ENCODE data around the gene SLC13A4.
"Not testable (repeated sequence)": the region's sequence is repeated elsewhere in the genome, so short reads cannot be mapped to it uniquely, and the experiment has no call there.

Gene SLC13A4, protein sequence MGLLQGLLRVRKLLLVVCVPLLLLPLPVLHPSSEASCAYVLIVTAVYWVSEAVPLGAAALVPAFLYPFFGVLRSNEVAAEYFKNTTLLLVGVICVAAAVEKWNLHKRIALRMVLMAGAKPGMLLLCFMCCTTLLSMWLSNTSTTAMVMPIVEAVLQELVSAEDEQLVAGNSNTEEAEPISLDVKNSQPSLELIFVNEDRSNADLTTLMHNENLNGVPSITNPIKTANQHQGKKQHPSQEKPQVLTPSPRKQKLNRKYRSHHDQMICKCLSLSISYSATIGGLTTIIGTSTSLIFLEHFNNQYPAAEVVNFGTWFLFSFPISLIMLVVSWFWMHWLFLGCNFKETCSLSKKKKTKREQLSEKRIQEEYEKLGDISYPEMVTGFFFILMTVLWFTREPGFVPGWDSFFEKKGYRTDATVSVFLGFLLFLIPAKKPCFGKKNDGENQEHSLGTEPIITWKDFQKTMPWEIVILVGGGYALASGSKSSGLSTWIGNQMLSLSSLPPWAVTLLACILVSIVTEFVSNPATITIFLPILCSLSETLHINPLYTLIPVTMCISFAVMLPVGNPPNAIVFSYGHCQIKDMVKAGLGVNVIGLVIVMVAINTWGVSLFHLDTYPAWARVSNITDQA

DNA sequence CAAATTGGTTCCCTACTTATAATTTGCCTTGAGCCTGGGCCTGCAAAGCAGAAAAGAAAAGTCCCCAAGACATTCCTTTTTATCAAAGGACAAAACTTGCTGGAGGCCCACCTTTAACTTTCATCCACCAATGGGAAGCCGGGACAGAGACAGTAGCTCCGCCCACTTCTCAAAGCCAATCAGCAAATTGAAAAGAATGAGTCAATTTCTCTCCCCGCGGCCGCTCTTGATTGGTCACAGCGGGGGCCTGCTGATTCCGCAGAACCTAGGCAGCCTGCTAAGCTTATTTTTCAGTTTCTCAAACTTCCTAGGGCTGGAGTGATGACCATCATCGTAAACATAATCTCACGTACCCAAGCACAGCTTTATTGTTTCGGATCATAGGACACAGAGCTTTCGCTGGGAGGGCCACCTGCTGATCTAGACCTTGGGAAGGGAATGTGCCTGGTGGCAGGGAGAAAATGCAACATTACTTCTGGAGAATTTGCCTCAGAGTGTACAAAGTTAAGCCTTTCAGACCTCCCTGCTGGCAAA is at the start of gene SLC13A4:
Gene SLC13A4, minus strand, starts transcription at position 51 of the 534 bp plus-strand sequence. CDS start 690 bp downstream, outside the sequence.
- no peak for DNase-seq

DNA sequence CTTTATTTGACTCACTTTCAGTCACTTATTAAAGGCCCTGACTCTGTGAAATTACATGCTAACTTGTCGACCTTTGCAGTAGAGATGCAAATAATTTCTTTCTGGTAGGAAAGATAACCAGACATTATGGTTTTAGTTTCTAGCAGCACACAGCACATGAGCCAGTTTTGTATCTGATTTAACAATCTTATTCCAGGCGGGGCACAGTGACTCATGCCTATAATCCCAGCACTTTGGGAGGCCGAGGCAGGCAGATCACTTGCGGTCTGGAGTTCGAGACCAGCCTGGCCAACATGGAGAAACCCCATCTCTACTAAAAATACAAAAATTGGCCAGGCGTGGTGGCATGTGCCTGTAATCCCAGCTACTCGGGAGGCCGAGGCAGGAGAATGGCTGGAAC is 47.9 kb upstream of the SLC13A4 start:
- not testable (repeated sequence) for DNase-seq

DNA sequence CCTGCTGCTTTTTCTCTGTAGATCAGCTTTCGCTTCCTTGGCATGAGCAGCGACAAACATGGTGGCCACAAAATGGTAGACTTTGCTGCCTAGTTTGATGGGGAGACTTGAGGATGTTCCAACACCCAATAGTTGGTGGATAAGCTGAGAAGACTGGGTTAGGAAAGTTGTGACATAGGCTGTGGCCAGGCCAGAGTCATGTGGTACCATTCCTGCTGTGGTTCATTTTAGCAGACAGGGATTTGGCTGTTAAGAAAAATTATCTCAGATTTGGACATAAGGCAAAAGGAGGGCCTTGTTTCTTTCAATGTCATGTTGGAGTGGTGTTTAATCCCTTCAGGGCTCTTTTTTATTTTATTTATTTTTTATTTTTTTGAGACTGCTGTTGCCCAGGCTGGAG is 47.2 kb upstream of the SLC13A4 start:
- no peak for DNase-seq

DNA sequence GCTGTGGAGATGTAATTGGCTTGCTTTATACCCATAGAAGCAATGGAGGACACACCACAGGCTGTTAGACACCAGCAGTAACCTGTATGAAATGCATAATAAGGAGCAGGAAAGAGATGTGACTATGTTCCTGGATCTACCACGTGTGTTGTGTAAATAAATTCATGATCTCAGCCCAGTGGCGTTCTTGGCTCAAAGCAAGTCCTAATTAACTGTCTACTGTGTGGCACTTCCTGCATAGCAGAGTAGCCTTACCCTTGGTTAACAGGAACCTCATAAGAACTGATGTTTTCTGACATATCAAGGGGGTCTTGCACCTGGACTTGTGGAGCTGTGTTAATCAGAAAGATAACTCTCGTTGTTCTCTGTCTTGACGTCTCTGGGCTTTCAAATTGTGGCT is 46.3 kb upstream of the SLC13A4 start:
- DNase-seq: no peak

DNA sequence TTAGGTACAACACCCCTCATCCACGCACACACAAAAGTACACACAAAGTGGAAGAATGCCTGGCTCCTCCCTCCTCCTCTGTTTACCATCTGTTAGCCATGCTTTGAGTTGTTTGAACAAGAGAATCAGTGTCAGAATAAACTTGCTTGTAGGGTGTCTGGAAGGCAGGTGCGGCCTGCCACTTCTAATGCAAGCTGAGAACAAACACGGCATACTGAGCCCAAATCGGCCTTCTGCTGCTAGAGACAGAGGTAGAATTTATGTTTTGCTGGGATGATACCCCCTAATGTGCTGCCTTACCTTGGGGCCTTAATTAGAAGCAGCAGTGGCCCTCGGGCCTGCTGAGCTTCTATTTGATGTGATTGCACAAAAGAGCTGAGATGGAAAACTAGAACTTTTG is 45.5 kb upstream of the SLC13A4 start:
- DNase-seq: no peak

DNA sequence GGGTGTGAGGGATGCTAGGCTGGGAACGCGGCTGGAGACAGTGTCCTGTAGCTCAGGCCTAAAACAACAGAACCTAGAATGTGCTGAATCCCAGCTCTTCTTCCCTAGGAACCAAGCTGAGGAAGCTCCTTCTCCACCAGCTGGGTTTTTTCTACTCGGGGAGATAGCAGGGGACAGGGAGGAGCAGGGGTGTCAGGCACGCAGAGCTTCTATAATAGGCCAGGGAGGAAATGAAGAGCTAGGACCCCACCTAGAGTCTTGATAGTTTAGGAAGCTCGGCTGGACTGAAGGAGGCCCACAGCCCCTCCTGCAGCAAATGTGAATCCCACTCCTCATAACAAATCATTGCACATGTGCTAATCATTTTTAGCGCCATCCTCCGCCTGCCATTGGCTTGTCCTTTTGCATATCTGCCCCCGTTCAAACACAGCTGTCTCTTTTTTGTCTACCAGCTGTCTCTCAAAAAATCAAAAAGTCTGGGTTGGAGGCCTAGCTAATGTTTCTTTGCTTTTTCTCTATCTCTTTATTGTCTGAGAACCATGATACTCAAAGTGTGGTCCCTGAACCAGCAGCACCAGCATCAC is 44.7 kb upstream of the SLC13A4 start:
- DNase-seq: no peak

DNA sequence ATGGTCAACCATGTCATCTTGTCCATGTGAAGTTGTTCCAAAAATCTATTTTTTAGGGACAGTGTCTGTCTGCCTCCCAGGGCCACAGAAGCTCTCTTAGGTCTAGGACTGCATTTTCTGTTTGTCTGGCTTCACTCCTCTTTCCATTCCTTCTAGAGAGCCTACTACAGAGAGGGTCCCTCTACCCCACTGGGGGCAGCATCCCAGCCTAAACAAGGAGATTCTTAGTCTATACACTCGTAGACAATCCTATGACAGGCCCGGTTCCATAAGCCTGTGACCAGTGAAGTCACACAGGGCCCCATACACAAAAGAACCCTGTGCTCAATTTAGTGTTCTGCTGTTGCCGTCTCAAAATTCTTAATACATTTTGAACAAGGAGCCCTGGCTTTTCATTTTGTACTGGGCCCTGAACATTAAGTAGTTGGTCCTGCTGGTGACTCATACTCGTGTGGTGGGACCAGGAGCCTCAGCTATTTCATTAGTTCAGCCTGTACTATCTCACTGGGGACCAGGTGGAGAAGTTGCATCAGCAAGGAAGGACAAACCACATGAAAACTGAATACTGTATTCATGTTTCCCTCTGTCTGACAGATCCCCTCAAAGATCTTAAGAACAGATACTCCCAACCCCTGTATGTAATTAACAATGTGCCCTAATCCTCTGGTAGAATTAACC is 44.1 kb upstream of the SLC13A4 start:
- DNase-seq: no peak

DNA sequence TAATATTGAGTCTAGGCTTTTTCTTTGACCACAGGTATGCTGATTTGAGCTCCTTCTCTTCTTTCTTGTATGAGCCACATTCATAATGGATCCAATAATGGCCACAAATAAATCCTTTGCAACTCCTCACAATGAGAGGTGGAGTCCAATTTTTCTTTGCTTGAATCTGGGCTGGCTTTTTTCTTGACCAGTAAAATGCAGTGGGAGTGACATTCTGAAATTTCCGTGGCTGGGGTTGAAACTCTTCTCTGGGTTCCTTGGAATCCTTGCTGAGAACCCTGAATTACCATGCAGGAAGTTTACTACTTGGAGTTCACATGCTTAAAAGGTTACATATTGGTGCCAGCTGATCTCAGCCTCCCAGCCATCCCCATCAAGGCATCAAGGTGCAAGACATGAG is 43.1 kb upstream of the SLC13A4 start:
- DNase-seq: no peak

DNA sequence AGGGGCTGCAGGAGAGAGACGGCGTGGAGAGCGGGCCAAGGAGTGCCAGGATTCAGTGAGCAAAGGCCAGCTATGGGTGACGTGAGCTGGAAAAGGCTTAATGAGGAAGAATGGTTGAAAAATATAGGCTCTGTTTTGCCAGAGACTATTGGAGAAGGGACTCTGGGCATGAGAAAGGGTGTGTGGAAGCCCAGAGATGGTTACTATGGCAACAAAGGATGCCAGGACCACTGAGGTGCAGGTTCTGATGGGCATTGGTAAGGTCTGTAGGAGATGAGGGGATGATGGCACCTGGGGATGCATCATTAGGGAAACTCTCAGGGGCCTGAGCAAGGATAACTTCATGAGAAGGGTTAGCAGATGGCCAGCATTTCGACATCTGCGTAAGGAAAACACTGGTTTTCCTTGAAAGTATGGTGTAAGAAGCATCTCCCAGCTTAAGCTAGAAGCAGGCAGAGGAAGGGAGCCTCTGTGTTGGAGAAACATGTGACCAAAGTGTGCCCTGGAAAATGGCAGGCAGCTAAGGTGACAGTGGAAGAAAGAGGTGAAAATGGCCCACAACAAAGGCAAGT is 42.2 kb upstream of the SLC13A4 start:
- DNase-seq: no peak

DNA sequence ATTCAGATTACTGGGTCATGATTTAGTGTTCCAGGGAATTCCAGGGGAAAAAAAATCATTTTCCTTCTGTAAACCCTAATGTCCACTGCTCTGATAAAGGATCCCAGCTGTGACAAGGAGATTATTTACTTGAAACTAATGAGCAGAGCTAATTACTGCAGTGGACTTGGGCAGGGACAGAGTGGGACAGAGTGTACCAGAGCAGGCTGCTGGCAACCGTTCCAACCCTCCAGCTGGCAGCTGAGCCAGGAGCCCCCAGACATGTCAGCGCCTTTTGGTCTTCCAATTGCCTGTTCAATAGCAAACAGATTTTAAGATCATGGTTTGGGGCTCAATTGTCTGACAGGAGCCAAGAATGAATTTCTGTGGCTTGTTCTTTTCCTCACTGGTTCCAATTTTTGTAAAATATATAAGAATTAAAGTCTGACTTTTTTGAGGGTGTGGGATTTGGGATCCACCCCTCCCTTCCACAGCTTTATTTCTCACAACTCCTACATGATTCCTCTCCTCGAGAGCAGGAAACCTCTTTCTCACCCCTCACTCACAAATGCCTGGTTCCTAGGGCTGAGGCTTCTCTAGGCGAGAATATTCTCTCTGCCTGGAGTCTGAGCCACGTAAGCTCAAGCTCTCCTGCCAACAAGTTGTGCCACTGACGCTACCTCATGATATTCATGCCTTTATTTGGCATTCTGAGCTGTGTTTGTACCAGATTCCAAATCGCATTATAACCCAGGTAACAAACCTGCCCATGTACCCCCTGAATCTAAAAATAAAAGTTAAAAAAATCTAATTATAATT is 41.2 kb upstream of the SLC13A4 start:
- no peak for DNase-seq

DNA sequence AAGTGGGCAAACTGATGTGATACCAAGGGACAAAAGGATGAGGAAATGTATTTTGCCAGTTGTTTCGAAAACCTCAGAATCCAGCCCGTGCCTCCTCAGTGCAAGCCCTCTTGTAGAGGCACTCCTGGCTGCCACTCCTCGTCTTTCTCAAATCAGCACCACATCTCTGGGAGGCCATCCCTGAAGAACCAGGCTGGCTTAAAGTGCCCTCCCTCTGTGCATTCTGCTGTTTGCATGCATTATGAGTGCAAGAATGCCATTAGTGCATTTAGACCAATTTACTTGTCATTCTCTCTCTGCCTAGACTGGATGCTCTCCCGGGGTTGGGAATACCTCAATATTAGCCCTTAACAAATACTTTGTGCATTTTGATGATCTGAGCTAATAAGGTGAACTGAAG is 40.5 kb upstream of the SLC13A4 start:
- no peak for DNase-seq

DNA sequence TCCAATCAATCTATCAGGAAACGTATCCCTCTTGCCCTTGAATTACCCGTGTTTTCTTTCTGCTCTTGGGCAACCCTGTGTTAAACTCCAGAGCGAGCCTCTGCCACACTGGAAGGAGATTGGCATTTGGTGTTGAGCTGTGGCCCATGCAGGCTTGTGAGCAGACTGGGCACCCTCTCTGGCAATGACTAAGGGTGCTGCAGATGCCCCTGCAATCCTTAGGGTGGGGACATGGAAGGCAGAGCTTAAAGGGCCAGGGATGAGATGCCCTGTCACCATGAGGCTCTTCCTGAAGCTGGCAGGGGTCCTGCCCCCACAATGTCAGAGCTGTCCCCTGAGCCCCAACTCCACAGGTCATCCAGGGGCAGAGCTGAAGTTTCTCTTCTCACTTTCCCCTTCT is 40.1 kb upstream of the SLC13A4 start:
- no peak for DNase-seq

DNA sequence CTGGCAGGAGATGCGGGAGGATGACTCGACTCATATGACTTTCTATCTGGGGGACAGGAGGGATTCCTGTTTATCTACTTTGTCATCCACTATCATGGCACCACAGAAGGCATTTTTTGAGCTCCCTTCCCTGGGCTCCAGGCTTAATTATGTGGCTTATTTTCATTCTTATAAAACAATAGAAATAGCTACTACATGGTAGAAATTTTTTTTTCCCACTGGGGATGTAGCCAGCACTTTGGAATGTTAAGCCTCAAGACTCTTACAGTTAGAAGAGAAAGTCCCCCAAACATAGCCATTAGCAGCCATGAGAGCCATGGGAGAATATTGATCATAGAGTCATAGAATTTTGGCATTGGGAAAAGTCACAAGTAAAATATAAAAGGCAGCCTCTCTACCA is 35.3 kb upstream of the SLC13A4 start:
- no peak for DNase-seq

DNA sequence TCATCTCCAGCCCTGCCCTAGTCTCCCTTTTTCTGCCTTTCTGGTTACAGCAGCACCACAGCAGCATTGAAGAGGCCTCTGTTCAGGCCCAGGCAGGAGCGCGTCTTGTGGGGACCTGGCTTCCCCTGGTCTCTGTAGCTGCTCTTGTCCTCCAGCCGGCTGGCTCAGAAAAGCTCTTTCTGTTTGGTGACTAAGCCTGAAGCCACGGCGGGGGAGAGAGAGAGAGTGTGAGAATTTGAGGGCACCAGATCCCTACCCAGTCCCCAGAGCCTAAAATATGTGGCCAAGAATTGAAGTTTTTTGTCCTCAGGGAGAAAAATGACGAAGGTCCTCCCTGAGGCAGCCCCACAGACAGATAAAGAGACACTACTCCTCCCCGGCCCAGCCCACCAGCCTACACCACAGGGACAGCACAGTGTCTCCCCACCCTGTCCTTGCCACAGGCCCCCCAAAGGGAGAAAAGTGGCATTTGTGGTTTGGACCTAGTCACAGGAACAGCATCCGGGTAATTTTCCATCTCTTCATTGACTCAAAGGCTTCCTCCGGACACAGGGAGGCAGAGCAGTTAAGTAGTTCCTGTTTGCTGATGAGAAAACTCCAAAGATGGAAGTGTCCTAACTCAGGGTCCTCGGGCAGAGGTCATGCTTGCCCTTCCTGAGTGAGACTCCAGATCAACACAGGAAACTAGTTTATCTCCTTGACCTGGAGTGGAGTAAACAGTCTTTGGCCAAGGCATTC is 33.9 kb upstream of the SLC13A4 start:
- DNase-seq: no peak

DNA sequence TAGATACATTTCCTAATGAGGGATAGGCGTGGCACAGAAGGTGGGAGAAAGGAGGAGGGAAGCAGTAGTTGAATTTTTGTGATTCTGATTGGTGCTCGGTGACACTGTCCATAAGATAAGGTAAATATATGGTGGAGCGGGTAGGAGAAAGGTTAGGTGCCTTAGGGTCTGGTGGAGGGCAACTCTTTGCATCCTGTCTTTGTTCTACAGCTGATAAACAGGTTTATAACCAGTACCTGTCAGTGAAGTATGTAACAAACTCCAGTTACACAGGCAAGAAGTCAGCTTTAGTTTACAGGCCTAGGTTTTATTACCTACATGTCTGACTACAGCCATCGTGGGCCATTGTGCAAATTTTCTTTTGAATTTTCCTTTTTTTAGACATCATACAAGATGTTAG is 31.5 kb upstream of the SLC13A4 start:
- DNase-seq: no peak

DNA sequence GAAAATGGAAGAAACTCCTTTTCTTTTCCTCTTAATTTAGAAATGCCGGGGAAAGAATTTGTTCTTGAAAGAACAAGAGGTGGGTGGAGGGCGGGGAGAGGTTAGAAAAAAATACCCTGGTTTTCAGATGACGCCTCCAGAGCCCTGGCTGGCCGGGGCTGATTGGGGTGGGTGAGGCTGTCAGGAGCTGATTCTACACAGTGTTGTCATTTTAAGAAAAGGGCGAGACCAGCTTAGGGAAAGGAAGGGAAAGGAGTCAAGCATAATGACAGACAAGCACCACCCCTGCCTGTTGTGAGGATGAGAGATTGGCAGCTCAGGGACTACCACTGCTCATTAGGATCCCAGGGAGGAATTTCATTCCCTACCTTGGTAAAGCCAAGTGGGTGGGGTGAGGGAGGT is 30.5 kb upstream of the SLC13A4 start:
- no peak for DNase-seq

DNA sequence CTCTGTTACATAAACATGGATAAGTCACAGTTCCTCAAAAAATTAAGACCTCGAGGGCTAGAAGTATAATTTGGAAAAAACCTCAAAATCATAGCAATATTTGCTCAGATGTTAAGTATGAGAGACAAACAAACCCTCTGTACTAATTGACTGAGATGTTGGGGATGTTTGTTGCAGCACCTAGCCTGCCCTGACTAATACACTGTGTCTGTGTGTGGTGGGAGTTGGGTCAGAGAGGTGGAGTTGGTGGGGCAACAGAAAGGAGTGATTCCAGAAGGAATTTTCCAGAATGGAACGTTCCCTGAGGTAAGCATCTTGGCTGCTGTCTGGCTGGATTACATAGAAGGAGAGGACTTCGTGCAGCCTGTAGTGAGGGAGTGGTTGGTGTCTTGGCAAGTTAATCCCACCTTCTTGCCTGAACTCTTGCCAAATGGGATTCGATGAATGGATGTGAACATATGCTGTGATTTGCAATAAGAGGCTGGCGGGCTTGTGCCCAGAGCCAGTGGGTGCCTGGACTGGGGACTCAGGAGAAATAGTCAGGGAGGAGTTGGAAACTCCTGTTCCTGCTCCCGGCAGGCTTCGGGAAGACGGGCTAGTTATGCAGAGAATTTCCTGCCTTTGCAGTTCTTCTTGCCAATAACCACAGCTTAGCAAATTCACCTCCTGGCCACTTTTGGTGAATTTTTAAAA is 29.9 kb upstream of the SLC13A4 start:
- no peak for DNase-seq

DNA sequence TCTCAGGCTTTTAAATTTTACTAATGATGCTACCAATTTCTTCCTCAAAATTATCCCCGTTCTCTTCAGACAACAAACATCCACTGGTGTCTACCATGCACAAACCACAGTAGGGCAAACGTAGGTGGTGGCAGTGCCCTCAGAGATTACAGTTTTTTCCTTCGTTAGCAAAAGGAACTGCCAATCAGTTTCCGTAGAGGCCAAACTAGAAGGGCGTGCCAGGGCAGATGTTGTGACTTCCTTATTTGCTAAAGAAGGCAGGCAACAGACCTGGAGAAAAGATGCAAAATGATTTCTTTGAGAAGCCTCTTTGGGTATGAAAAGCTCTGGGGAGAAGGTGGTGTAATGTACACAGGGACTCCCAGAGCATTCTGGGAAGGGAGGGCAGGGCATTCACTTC is 28.2 kb upstream of the SLC13A4 start:
- no peak for DNase-seq

DNA sequence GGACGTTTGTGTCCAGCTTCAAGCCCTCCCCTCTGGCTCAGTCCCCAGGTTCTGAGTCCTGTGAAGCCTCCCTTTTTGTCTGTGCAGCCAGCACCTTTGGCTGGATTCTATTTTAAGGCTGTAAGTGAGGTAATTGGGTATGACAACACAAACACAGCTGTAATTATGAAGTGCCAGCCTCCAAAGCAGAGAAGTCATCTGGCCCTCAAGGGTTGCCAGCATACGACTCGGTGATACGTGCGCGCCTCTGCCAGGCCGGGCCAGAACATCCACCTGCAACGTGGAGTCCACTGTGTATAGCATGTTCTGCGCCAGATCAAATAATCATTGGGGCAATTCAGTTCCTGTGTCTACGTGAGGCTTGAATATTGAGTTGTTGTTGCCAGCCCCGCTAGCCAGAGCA is 27.4 kb upstream of the SLC13A4 start:
- DNase-seq: no peak

DNA sequence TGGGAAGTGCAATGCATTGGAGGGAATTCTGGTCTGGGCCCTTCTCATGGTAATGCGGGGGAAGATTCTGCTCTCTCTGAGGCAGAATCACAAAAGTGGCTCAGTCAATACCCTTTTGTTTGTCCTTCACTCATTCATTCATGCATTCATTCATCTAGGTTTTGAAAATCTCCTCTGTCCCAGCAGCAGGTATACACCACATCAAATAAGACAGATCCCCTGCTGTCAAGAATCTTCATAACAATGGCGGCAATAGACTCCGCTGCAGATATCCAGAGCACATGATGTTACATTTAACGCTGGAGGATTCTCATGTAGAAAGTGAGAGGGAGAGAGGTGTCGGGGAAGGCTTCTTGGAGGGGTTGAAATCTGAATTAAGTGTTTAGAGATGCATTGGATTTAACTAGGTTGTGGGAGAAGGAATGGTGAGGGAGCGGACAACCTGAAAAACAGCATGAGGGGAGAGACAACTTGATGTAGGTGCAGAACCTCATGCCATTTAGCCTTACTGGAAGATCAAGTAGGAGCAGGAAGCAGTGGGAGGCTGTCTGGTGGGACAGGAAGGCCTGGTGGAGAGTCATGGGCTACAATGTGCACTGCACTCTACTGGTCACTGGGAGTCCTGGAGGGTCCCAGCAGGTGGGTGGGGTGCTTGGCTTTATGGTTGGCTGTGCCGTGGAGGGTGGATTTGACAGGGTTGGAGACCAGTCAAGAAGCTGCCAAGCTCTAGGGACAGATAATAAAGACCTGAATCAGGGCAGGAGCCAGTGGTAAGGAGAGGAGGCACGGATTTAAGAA is 25.8 kb upstream of the SLC13A4 start:
- no peak for DNase-seq

Data from stimulated activated CD4-positive, alpha-beta T cell treated with anti-CD3 and anti-CD28 coated beads, Interleukin-2, amount 100 ng/mL, for 24 hours (primary cell).